GM18508 (cell line): ENCODE data around the gene ASB3.
"Not testable (repeated sequence)": the region's sequence is repeated elsewhere in the genome, so short reads cannot be mapped to it uniquely, and the experiment has no call there.

Experiments
- ATAC-seq: cut with Tn5 transposase; IDR thresholded peaks from one replicate; pipeline ENCODE4 v1.9.1; 2021; ENCODE audit warnings: moderate number of reproducible peaks; ENCODE audit not compliant: insufficient read depth, unreplicated experiment

The ASB3 gene

GRCh38 chr2:53750041-53750768, 36.5 kb downstream of the ASB3 start:
- no peak for ATAC-seq

GRCh38 chr2:53744395-53745065, 42.2 kb downstream of the ASB3 start:
- ATAC-seq, result no peak

- ATAC-seq, result no peak
Measured at GRCh38 chr2:53740170-53740569, 46.6 kb downstream of the ASB3 start.

- no peak for ATAC-seq
Measured at GRCh38 chr2:53739032-53739431, 47.7 kb downstream of the ASB3 start.

- no peak for ATAC-seq
Measured at GRCh38 chr2:53737091-53737490, 49.7 kb downstream of the ASB3 start.

- ATAC-seq, result no peak
Measured at GRCh38 chr2:53729143-53729762, 57.5 kb downstream of the ASB3 start.

- ATAC-seq, result no peak
Measured at GRCh38 chr2:53727921-53728320, 58.8 kb downstream of the ASB3 start.

GRCh38 chr2:53725662-53726061, 61.1 kb downstream of the ASB3 start:
- ATAC-seq, result no peak

- ATAC-seq, result no peak
Measured at GRCh38 chr2:53724536-53724935, 62.2 kb downstream of the ASB3 start.

- not testable (repeated sequence) for ATAC-seq
Measured at GRCh38 chr2:53720944-53721343, 65.8 kb downstream of the ASB3 start.

- no peak for ATAC-seq
Measured at GRCh38 chr2:53715568-53715967, 71.2 kb downstream of the ASB3 start.

GRCh38 chr2:53711271-53711780, 75.4 kb downstream of the ASB3 start:
- no peak for ATAC-seq

- ATAC-seq, result no peak
Measured at GRCh38 chr2:53708988-53709387, 77.8 kb downstream of the ASB3 start.

GRCh38 chr2:53701221-53701620, 85.5 kb downstream of the ASB3 start:
- ATAC-seq, result no peak

- no peak for ATAC-seq
Measured at GRCh38 chr2:53697686-53698085, 89.1 kb downstream of the ASB3 start.

GRCh38 chr2:53697092-53697491, 89.7 kb downstream of the ASB3 start:
- ATAC-seq, result no peak

GRCh38 chr2:53695575-53695974, 91.2 kb downstream of the ASB3 start:
- no peak for ATAC-seq

GRCh38 chr2:53694096-53694771, 92.5 kb downstream of the ASB3 start:
- ATAC-seq, result no peak

- ATAC-seq, result no peak
Measured at GRCh38 chr2:53690876-53691275, 95.9 kb downstream of the ASB3 start.

- no peak for ATAC-seq
Measured at GRCh38 chr2:53672881-53673522, 113.8 kb downstream of the ASB3 start.
